Stimulated activated memory B cell treated with anti-CD40 and anti-IgM and Interleukin-4, amounts not matched to agents 10 μg/mL and 1 μg/mL and 100 μg/mL, for 72 hours (primary cell): ENCODE data around the gene HTR4.
"Not testable (repeated sequence)": the region's sequence is repeated elsewhere in the genome, so short reads cannot be mapped to it uniquely, and the experiment has no call there.

Source experiments
- ATAC-seq: fragments of 150-1000 bp; cut with Tn5 transposase; 2 replicates; pipeline ENCODE4 v1.10.0; 2021
- H3K27ac Mint-ChIP-seq: one replicate; pipeline ENCODE4 v1.8.0; 2022; ENCODE audit warnings: mild to moderate bottlenecking, mixed read lengths
- H3K27me3 Mint-ChIP-seq: one replicate; pipeline ENCODE4 v1.8.0; 2022; ENCODE audit warnings: mixed read lengths
- H3K36me3 Mint-ChIP-seq: one replicate; pipeline ENCODE4 v1.8.0; 2022; ENCODE audit warnings: mixed read lengths
- H3K4me1 Mint-ChIP-seq: one replicate; pipeline ENCODE4 v1.8.0; 2022; ENCODE audit warnings: mixed read lengths
- H3K4me3 Mint-ChIP-seq: one replicate; pipeline ENCODE4 v1.8.0; 2022; ENCODE audit warnings: mild to moderate bottlenecking, moderate library complexity, mixed read lengths
- H3K9me3 Mint-ChIP-seq: one replicate; pipeline ENCODE4 v1.8.0; 2022; ENCODE audit warnings: mixed read lengths

The HTR4 gene

GRCh38 chr5:148682058-148683026 lies 28.0 kb upstream of the HTR4 start:
- Mint-ChIP-seq H3K27ac (no peak overlapping the region), H3K4me3 (no peak overlapping the region), H3K4me1 (no peaks in the 10 kb centered on the region), H3K36me3 (no peaks in the 10 kb centered on the region), H3K9me3 (no peaks in the 10 kb centered on the region), H3K27me3 (peaks cover 24% of the 10 kb centered on the region)
- no peak for ATAC-seq

- H3K4me1 Mint-ChIP-seq, result no peaks in the 10 kb centered on the region
- no peak for ATAC-seq
These were observed 27.1 kb upstream of the HTR4 start for GRCh38 chr5:148681157-148682057.

GRCh38 chr5:148673704-148674103 lies 19.4 kb upstream of the HTR4 start:
- H3K9me3 Mint-ChIP-seq, H3K4me1 Mint-ChIP-seq, H3K27ac Mint-ChIP-seq, H3K36me3 Mint-ChIP-seq, H3K4me3 Mint-ChIP-seq, ATAC-seq: not testable (repeated sequence)
- H3K27me3 Mint-ChIP-seq, result peaks cover 22% of the 10 kb centered on the region

More at GRCh38 chr5:148681157-148682057, 27.1 kb upstream of the HTR4 start:
- no peak overlapping the region for H3K4me3 Mint-ChIP-seq
- H3K27ac Mint-ChIP-seq, result no peak overlapping the region
- peaks cover 24% of the 10 kb centered on the region for H3K27me3 Mint-ChIP-seq
- no peaks in the 10 kb centered on the region for H3K9me3 Mint-ChIP-seq
- H3K36me3 Mint-ChIP-seq, result no peaks in the 10 kb centered on the region

GRCh38 chr5:148666353-148666752 lies 12.0 kb upstream of the HTR4 start:
- no peaks in the 10 kb centered on the region for H3K27me3 Mint-ChIP-seq
- H3K27ac Mint-ChIP-seq, result no peak overlapping the region
- H3K4me1 Mint-ChIP-seq, result no peaks in the 10 kb centered on the region
- no peak overlapping the region for H3K4me3 Mint-ChIP-seq
- H3K9me3 Mint-ChIP-seq, result no peaks in the 10 kb centered on the region
- ATAC-seq, result no peak
- H3K36me3 Mint-ChIP-seq, result no peaks in the 10 kb centered on the region

- H3K9me3 Mint-ChIP-seq, result no peaks in the 10 kb centered on the region
- H3K4me1 Mint-ChIP-seq, result no peaks in the 10 kb centered on the region
- no peak overlapping the region for H3K4me3 Mint-ChIP-seq
- no peak for ATAC-seq
- no peaks in the 10 kb centered on the region for H3K27me3 Mint-ChIP-seq
- no peaks in the 10 kb centered on the region for H3K36me3 Mint-ChIP-seq
- no peak overlapping the region for H3K27ac Mint-ChIP-seq
These were observed 11.1 kb upstream of the HTR4 start for GRCh38 chr5:148665431-148665830.

GRCh38 chr5:148663509-148663908 lies 9.2 kb upstream of the HTR4 start:
- no peak for ATAC-seq
- Mint-ChIP-seq H3K9me3 (no peaks in the 10 kb centered on the region), H3K27me3 (no peaks in the 10 kb centered on the region), H3K4me3 (no peak overlapping the region), H3K4me1 (no peaks in the 10 kb centered on the region), H3K36me3 (no peaks in the 10 kb centered on the region), H3K27ac (no peak overlapping the region)

GRCh38 chr5:148660346-148660660 lies 6.0 kb upstream of the HTR4 start:
- no peak overlapping the region for H3K4me3 Mint-ChIP-seq
- ATAC-seq, result no peak
- H3K4me1 Mint-ChIP-seq, result no peaks in the 10 kb centered on the region
- no peaks in the 10 kb centered on the region for H3K9me3 Mint-ChIP-seq
- H3K27ac Mint-ChIP-seq, result no peak overlapping the region
- H3K36me3 Mint-ChIP-seq, result no peaks in the 10 kb centered on the region
- no peaks in the 10 kb centered on the region for H3K27me3 Mint-ChIP-seq

- H3K4me1 Mint-ChIP-seq, result no peaks in the 10 kb centered on the region
- H3K27ac Mint-ChIP-seq, result no peak overlapping the region
- no peak overlapping the region for H3K4me3 Mint-ChIP-seq
- H3K36me3 Mint-ChIP-seq, result no peaks in the 10 kb centered on the region
- no peak for ATAC-seq
- H3K27me3 Mint-ChIP-seq, result no peaks in the 10 kb centered on the region
- H3K9me3 Mint-ChIP-seq, result no peaks in the 10 kb centered on the region
These were observed 5.5 kb upstream of the HTR4 start for GRCh38 chr5:148659641-148660345.

- Mint-ChIP-seq H3K4me1 (no peaks in the 10 kb centered on the region), H3K27me3 (peaks cover 6% of the 10 kb centered on the region), H3K9me3 (no peaks in the 10 kb centered on the region), H3K4me3 (no peak overlapping the region), H3K27ac (no peak overlapping the region), H3K36me3 (no peaks in the 10 kb centered on the region)
- peak; percentile 32 for ATAC-seq
These were observed 964 bp downstream of the HTR4 start for GRCh38 chr5:148653291-148653835.

GRCh38 chr5:148651528-148651927 lies 2.8 kb downstream of the HTR4 start:
- no peak overlapping the region for H3K27ac Mint-ChIP-seq
- no peak overlapping the region for H3K4me3 Mint-ChIP-seq
- H3K4me1 Mint-ChIP-seq, result no peaks in the 10 kb centered on the region
- H3K27me3 Mint-ChIP-seq, result peaks cover 21% of the 10 kb centered on the region
- no peaks in the 10 kb centered on the region for H3K9me3 Mint-ChIP-seq
- no peak for ATAC-seq
- no peaks in the 10 kb centered on the region for H3K36me3 Mint-ChIP-seq

GRCh38 chr5:148645527-148645926 lies 8.8 kb downstream of the HTR4 start:
- Mint-ChIP-seq H3K9me3 (no peaks in the 10 kb centered on the region), H3K4me1 (no peaks in the 10 kb centered on the region), H3K27ac (no peak overlapping the region), H3K36me3 (no peaks in the 10 kb centered on the region), H3K27me3 (peaks cover 20% of the 10 kb centered on the region), H3K4me3 (no peak overlapping the region)
- no peak for ATAC-seq

GRCh38 chr5:148641735-148642134 lies 12.6 kb downstream of the HTR4 start:
- H3K36me3 Mint-ChIP-seq, result no peaks in the 10 kb centered on the region
- H3K4me1 Mint-ChIP-seq, result no peaks in the 10 kb centered on the region
- no peaks in the 10 kb centered on the region for H3K9me3 Mint-ChIP-seq
- H3K27me3 Mint-ChIP-seq, result peaks cover 38% of the 10 kb centered on the region
- ATAC-seq, result no peak
- no peak overlapping the region for H3K4me3 Mint-ChIP-seq
- no peak overlapping the region for H3K27ac Mint-ChIP-seq

GRCh38 chr5:148640471-148640870 lies 13.9 kb downstream of the HTR4 start:
- ATAC-seq, result no peak
- Mint-ChIP-seq H3K27me3 (peaks cover 31% of the 10 kb centered on the region), H3K36me3 (no peaks in the 10 kb centered on the region), H3K4me3 (no peak overlapping the region), H3K9me3 (no peaks in the 10 kb centered on the region), H3K27ac (no peak overlapping the region), H3K4me1 (no peaks in the 10 kb centered on the region)

- H3K27me3 Mint-ChIP-seq, result peaks cover 36% of the 10 kb centered on the region
- no peak overlapping the region for H3K27ac Mint-ChIP-seq
- H3K9me3 Mint-ChIP-seq, result no peaks in the 10 kb centered on the region
- no peaks in the 10 kb centered on the region for H3K36me3 Mint-ChIP-seq
- no peaks in the 10 kb centered on the region for H3K4me1 Mint-ChIP-seq
- no peak overlapping the region for H3K4me3 Mint-ChIP-seq
- ATAC-seq, result no peak
These were observed 15.2 kb downstream of the HTR4 start for GRCh38 chr5:148639081-148639480.

GRCh38 chr5:148636353-148636752 lies 18.0 kb downstream of the HTR4 start:
- Mint-ChIP-seq H3K4me1 (no peaks in the 10 kb centered on the region), H3K27me3 (peaks cover 49% of the 10 kb centered on the region), H3K27ac (no peak overlapping the region), H3K9me3 (no peaks in the 10 kb centered on the region), H3K36me3 (no peaks in the 10 kb centered on the region), H3K4me3 (no peak overlapping the region)
- ATAC-seq, result no peak
